ENCODE results near the gene GULP1. TPM values are rescaled to one million over a fixed set of nuclear protein-coding genes. Genes with fewer than 3 reads are reported as not detected.

Gene GULP1
- total RNA-seq, 1 donor: 21.7 TPM

GRCh38 chr2:188414411-188414810 lies 122.7 kb downstream of the GULP1 start:
- DNase-seq (ENCODE audit: insufficient read length, low spot score, missing footprints): no peak
- H2AFZ ChIP-seq (ENCODE audit: low read length): no peak overlapping the region
- H3K27ac ChIP-seq (ENCODE audit: low read depth, low read length): no peak overlapping the region
- H3K27me3 ChIP-seq (ENCODE audit: insufficient read depth, low read length): no peaks in the 10 kb centered on the region
- no peak for TF ChIP-seq CTCF (IDR thresholded peaks at IDR 0.05; ENCODE audit: extremely low read depth, low read depth, low read length)
- H3K4me2 ChIP-seq (ENCODE audit: insufficient read depth, low read length): no peak overlapping the region
- H3K79me2 ChIP-seq (ENCODE audit: insufficient read depth, low read length): no peaks in the 10 kb centered on the region
- H3K4me1 ChIP-seq (ENCODE audit: insufficient read depth, low read length): no peaks in the 10 kb centered on the region
- H4K20me1 ChIP-seq (ENCODE audit: insufficient read depth, low read length): no peaks in the 10 kb centered on the region
- no peaks in the 10 kb centered on the region for H3K36me3 ChIP-seq (ENCODE audit: insufficient read depth, low read length)
- H3K4me3 ChIP-seq (ENCODE audit: insufficient read depth, low read length): no peak overlapping the region
- no peaks in the 10 kb centered on the region for H3K9me3 ChIP-seq (ENCODE audit: low read depth, low read length)

DNA sequence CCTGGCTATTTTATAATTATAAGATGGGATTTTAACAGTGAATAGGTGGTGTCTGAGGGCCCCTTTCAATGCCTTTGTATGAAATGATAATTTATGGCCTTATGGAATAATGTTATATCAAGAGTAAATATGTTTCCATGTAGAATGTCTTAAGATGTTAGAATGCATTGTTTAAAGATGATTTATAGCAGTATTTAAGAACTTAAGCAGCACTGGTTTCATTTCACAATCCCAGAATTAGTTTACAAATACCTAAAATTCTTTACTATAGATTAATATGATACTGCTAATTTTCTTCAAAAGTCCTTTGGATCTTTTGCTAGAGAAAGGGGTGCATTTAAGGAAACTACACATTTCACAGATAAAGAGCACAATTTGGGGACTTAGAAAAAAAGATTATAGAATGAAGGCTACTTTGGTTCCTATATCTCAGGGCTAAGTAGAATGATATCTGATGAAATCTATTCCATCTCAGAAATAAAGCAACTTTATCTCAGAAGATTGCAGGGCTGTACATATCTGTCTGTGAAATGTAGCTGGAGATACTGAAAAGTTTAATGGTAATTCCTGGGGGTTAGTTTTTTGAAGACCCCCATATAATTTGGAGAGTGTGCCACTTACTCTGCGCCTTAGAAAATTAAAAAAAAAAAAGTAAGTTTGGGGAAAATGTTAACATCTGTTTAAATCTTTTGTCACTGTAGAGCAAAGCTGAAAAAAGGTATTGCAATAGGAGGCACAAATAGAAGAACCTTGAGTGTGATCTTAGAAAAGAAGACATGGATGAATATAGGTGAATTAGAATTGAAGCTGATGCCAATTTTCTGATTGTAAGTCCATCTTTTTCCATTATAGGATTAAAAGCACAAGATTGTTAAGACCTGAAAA lies 123.4 kb downstream of the GULP1 start:
- Histone ChIP-seq H3K4me3 (ENCODE audit: insufficient read depth, low read length) (no peak overlapping the region), H2AFZ (ENCODE audit: low read length) (no peak overlapping the region), H3K27ac (ENCODE audit: low read depth, low read length) (no peak overlapping the region), H4K20me1 (ENCODE audit: insufficient read depth, low read length) (no peaks in the 10 kb centered on the region), H3K79me2 (ENCODE audit: insufficient read depth, low read length) (no peaks in the 10 kb centered on the region), H3K4me1 (ENCODE audit: insufficient read depth, low read length) (no peaks in the 10 kb centered on the region), H3K36me3 (ENCODE audit: insufficient read depth, low read length) (no peaks in the 10 kb centered on the region), H3K9me3 (ENCODE audit: low read depth, low read length) (no peaks in the 10 kb centered on the region), H3K27me3 (ENCODE audit: insufficient read depth, low read length) (no peaks in the 10 kb centered on the region), H3K4me2 (ENCODE audit: insufficient read depth, low read length) (no peak overlapping the region)
- no peak for TF ChIP-seq CTCF (IDR thresholded peaks at IDR 0.05; ENCODE audit: extremely low read depth, low read depth, low read length)
- DNase-seq (ENCODE audit: insufficient read length, low spot score, missing footprints): no peak

- Histone ChIP-seq H3K9me3 (ENCODE audit: low read depth, low read length) (no peaks in the 10 kb centered on the region), H3K36me3 (ENCODE audit: insufficient read depth, low read length) (no peaks in the 10 kb centered on the region), H3K4me2 (ENCODE audit: insufficient read depth, low read length) (no peak overlapping the region), H3K4me1 (ENCODE audit: insufficient read depth, low read length) (no peaks in the 10 kb centered on the region), H3K27me3 (ENCODE audit: insufficient read depth, low read length) (no peaks in the 10 kb centered on the region), H3K79me2 (ENCODE audit: insufficient read depth, low read length) (no peaks in the 10 kb centered on the region), H2AFZ (ENCODE audit: low read length) (no peak overlapping the region), H3K4me3 (ENCODE audit: insufficient read depth, low read length) (no peak overlapping the region), H4K20me1 (ENCODE audit: insufficient read depth, low read length) (no peaks in the 10 kb centered on the region), H3K27ac (ENCODE audit: low read depth, low read length) (no peak overlapping the region)
- DNase-seq (ENCODE audit: insufficient read length, low spot score, missing footprints): no peak
- no peak for TF ChIP-seq CTCF (IDR thresholded peaks at IDR 0.05; ENCODE audit: extremely low read depth, low read depth, low read length)
These were observed 124.0 kb downstream of the GULP1 start for GRCh38 chr2:188415754-188416083.

DNA sequence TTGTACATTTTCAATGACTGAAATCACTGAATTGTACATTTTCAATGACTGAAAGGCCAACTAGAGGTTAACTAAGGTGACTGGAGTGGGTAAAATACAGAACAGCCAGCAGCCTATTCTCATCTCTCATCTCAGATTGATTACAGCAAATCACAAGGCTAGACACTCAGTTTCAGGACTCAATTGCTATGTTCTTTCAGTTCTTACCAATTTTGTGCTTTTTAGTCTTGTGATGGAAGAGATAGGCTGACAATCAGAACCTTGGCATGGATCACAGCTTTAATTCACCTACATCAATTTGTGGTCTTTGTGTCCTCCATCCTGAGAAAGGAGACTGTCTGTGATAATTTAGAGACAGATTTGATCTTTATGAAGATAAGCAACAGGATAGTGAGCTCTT lies 124.7 kb downstream of the GULP1 start:
- Histone ChIP-seq H3K4me1 (ENCODE audit: insufficient read depth, low read length) (no peaks in the 10 kb centered on the region), H4K20me1 (ENCODE audit: insufficient read depth, low read length) (no peaks in the 10 kb centered on the region), H3K36me3 (ENCODE audit: insufficient read depth, low read length) (no peaks in the 10 kb centered on the region), H3K4me2 (ENCODE audit: insufficient read depth, low read length) (no peak overlapping the region), H2AFZ (ENCODE audit: low read length) (no peak overlapping the region), H3K4me3 (ENCODE audit: insufficient read depth, low read length) (no peak overlapping the region), H3K79me2 (ENCODE audit: insufficient read depth, low read length) (no peaks in the 10 kb centered on the region), H3K27ac (ENCODE audit: low read depth, low read length) (no peak overlapping the region), H3K9me3 (ENCODE audit: low read depth, low read length) (no peaks in the 10 kb centered on the region), H3K27me3 (ENCODE audit: insufficient read depth, low read length) (no peaks in the 10 kb centered on the region)
- DNase-seq (ENCODE audit: insufficient read length, low spot score, missing footprints): peak; percentile 5
- no peak for TF ChIP-seq CTCF (IDR thresholded peaks at IDR 0.05; ENCODE audit: extremely low read depth, low read depth, low read length)
